ENCODE data around the gene EML2. TPM values are rescaled to one million over a fixed set of nuclear protein-coding genes. Genes with fewer than 3 reads are reported as not detected.

Gene EML2
- total RNA-seq, 1 experiment from 2014 or later, result 33.9 TPM

DNA sequence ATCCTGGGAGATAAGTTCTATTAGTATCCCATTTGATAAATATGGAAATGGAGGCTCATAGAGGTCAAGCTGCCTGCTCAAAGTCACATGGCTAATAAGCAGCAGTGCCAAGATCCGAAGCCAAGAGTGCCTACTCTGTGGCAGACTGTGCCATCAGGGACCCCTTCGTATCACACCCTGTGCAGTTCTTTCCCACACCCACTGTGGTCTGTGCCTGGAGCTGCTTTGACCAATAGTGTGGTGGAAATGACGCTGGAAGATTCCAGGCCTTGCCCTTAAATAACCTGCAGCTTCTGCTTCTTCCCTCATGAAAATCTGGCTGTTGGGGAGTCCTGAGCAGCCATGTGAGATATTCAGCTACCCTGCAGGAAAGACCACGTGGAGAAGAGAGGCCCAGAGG lies 64.7 kb downstream of the EML2 start:
- no peaks in the 10 kb centered on the region for H3K36me3 Mint-ChIP-seq (ENCODE audit: insufficient read depth, unreplicated experiment)
- no TSS peak for BruUV-seq (replicated peaks)

GRCh38 chr19:45571457-45572220 lies 67.6 kb downstream of the EML2 start:
- ChIA-PET POLR2A (no interaction called here), CTCF (interaction anchor here (0.6 to 2.0 kb wide), 2 partner anchors 13 to 24 kb away, joined by 3 to 5 read pairs; partner anchors contain the start of gene OPA3)
- TF ChIP-seq, protein P1, sequence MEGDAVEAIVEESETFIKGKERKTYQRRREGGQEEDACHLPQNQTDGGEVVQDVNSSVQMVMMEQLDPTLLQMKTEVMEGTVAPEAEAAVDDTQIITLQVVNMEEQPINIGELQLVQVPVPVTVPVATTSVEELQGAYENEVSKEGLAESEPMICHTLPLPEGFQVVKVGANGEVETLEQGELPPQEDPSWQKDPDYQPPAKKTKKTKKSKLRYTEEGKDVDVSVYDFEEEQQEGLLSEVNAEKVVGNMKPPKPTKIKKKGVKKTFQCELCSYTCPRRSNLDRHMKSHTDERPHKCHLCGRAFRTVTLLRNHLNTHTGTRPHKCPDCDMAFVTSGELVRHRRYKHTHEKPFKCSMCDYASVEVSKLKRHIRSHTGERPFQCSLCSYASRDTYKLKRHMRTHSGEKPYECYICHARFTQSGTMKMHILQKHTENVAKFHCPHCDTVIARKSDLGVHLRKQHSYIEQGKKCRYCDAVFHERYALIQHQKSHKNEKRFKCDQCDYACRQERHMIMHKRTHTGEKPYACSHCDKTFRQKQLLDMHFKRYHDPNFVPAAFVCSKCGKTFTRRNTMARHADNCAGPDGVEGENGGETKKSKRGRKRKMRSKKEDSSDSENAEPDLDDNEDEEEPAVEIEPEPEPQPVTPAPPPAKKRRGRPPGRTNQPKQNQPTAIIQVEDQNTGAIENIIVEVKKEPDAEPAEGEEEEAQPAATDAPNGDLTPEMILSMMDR (IDR thresholded peaks at IDR 0.05; ENCODE audit: insufficient read depth in 1 of 2, low read depth in 1 of 2, low read length in 1 of 2, severe bottlenecking in 1 of 2, unreplicated experiment in 1 of 2), result no peak
- Histone ChIP-seq H3K9me3 (no peaks in the 10 kb centered on the region), H3K4me1 (peaks cover 10% of the 10 kb centered on the region), H3K4me3 (ENCODE audit: low read depth, low read length) (no peak overlapping the region), H3K36me3 (ENCODE audit: control insufficient read depth, insufficient read depth, low read length) (peaks cover 2% of the 10 kb centered on the region; the same call in 1 of the 2 replicates), H3K27me3 (replicated peaks; ENCODE audit: control insufficient read depth, insufficient read depth, low read length) (no peaks in the 10 kb centered on the region)
- no peak for DNase-seq
- no peak overlapping the region for H3K27ac Mint-ChIP-seq (ENCODE audit: unreplicated experiment)
- no peak overlapping the region for H3K4me3 Mint-ChIP-seq (ENCODE audit: unreplicated experiment)
- no peaks in the 10 kb centered on the region for H3K36me3 Mint-ChIP-seq (ENCODE audit: insufficient read depth, unreplicated experiment)
- no peaks in the 10 kb centered on the region for H3K9me3 Mint-ChIP-seq (ENCODE audit: unreplicated experiment)
- peaks cover 4% of the 10 kb centered on the region for H3K4me1 Mint-ChIP-seq (ENCODE audit: low read depth, unreplicated experiment)
- no TSS peak for BruUV-seq (replicated peaks)
- H3K27me3 Mint-ChIP-seq (ENCODE audit: insufficient read depth, unreplicated experiment), result no peaks in the 10 kb centered on the region
- intact Hi-C loops (cut with micrococcal nuclease; ENCODE audit: unreplicated experiment), result no loop called here

More for the DNA sequence above, 64.7 kb downstream of the EML2 start:
- CTCF ChIA-PET, result no interaction called here
- DNase-seq, result no peak
- TF ChIP-seq, protein P1 (IDR thresholded peaks at IDR 0.05; ENCODE audit: insufficient read depth in 1 of 2, low read depth in 1 of 2, low read length in 1 of 2, severe bottlenecking in 1 of 2, unreplicated experiment in 1 of 2), result no peak
- no peak overlapping the region for H3K4me3 Mint-ChIP-seq (ENCODE audit: unreplicated experiment)
- no peak overlapping the region for H3K27ac Mint-ChIP-seq (ENCODE audit: unreplicated experiment)
- no peaks in the 10 kb centered on the region for H3K27me3 Mint-ChIP-seq (ENCODE audit: insufficient read depth, unreplicated experiment)
- POLR2A ChIA-PET, result no interaction called here
- peaks cover 27% of the 10 kb centered on the region for H3K4me1 Mint-ChIP-seq (ENCODE audit: low read depth, unreplicated experiment)
- H3K9me3 Mint-ChIP-seq (ENCODE audit: unreplicated experiment), result no peaks in the 10 kb centered on the region
- no peaks in the 10 kb centered on the region for H3K9me3 ChIP-seq
- H3K36me3 ChIP-seq (ENCODE audit: control insufficient read depth, insufficient read depth, low read length), result peaks cover 2% of the 10 kb centered on the region; the same call in 1 of the 2 replicates
- peaks cover 30% of the 10 kb centered on the region for H3K4me1 ChIP-seq
- no peak overlapping the region for H3K4me3 ChIP-seq (ENCODE audit: low read depth, low read length)
- intact Hi-C loops (cut with micrococcal nuclease; ENCODE audit: unreplicated experiment), result no loop called here
- no peaks in the 10 kb centered on the region for H3K27me3 ChIP-seq (replicated peaks; ENCODE audit: control insufficient read depth, insufficient read depth, low read length)

DNA sequence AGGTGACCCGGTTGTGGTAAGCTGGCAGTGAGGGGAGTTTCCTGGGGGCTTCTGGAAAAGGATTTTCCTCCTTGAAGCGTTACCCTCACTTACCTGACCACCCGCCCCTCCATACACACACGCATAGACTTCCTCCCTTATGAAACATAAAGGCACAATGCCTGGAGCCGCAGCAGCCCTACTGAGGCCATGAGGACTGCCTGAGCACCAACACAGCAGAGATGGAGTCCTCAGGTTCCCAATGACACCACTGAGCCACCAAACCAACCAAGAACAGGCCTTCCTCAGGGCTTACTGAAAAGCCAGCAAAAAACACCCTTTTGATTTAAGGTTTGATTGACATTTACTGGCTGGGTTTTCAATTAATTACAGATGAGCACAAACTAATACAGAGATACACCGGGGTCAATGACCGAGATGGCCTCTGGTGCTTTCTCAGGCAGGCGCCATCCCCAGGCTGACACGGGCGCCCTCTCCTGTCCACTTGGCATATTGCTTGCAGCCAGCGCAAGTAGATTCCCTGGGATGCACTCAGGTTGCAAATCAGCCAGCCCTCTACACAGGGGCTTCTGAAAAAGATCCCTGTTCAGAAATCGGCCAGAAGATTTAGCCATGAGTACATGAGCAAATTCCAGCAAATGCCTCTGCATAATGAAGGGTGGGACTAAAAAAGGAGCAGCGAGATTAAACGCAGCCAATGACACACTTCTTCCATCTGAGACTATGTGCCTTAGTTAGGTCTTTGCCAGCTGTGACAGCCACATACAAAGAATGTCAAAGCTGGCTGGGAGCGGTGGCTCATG lies 69.4 kb downstream of the EML2 start:
- DNase-seq, result peak; percentile 64 to 77
- peaks cover 2% of the 10 kb centered on the region; the same call in 1 of the 2 replicates for H3K36me3 ChIP-seq (ENCODE audit: control insufficient read depth, insufficient read depth, low read length)
- intact Hi-C loops (cut with micrococcal nuclease; ENCODE audit: unreplicated experiment), result loop anchor here (1.0 kb wide), 1 partner anchor 47 kb away; no protein-coding TSS in a partner anchor
- TF ChIP-seq, protein P1 (IDR thresholded peaks at IDR 0.05; ENCODE audit: insufficient read depth in 1 of 2, low read depth in 1 of 2, low read length in 1 of 2, severe bottlenecking in 1 of 2, unreplicated experiment in 1 of 2), result peak; percentile 72 to 73
- H3K27me3 ChIP-seq (replicated peaks; ENCODE audit: control insufficient read depth, insufficient read depth, low read length), result no peaks in the 10 kb centered on the region
- no peak overlapping the region for H3K4me3 ChIP-seq (ENCODE audit: low read depth, low read length)
- BruUV-seq (replicated peaks), result no TSS peak
- no peaks in the 10 kb centered on the region for H3K4me1 ChIP-seq
- no peak overlapping the region for H3K4me3 Mint-ChIP-seq (ENCODE audit: unreplicated experiment)
- ChIA-PET POLR2A (no interaction called here), CTCF (no interaction called here)
- no peaks in the 10 kb centered on the region for H3K4me1 Mint-ChIP-seq (ENCODE audit: low read depth, unreplicated experiment)
- H3K9me3 Mint-ChIP-seq (ENCODE audit: unreplicated experiment), result no peaks in the 10 kb centered on the region
- H3K36me3 Mint-ChIP-seq (ENCODE audit: insufficient read depth, unreplicated experiment), result no peaks in the 10 kb centered on the region
- H3K9me3 ChIP-seq, result no peaks in the 10 kb centered on the region
- no peaks in the 10 kb centered on the region for H3K27me3 Mint-ChIP-seq (ENCODE audit: insufficient read depth, unreplicated experiment)
- H3K27ac Mint-ChIP-seq (ENCODE audit: unreplicated experiment), result no peak overlapping the region
